SU-DHL-6 (cell line): ENCODE measurements around the gene SLC7A4.

Experiments
- CTCF ChIP-seq: fragments of 200-600 bp; sonication (generic); IDR thresholded peaks from one replicate; pipeline ENCODE4 v1.5.1; 2017; ENCODE audit warnings: antibody characterized with exemption, mild to moderate bottlenecking, low read length, moderate library complexity; ENCODE audit not compliant: insufficient read depth, poor library complexity, severe bottlenecking
- EZH2phosphoT487 ChIP-seq: fragments of 200-600 bp; sonication (generic), shearing (Covaris generic); conservative IDR thresholded peaks from 2 replicates; pipeline ENCODE4 v1.6.1; 2018; ENCODE audit warnings: mild to moderate bottlenecking, antibody characterized with exemption, low read length, moderate library complexity, mixed read lengths

GRCh38 chr22:21018314-21018713 is 14.0 kb downstream of the SLC7A4 start:
- no peak for TF ChIP-seq CTCF
- no peak for TF ChIP-seq EZH2phosphoT487
